ENCODE data around the gene KCNK18. TPM values are rescaled to one million over a fixed set of nuclear protein-coding genes. Genes with fewer than 3 reads are reported as not detected.

The KCNK18 gene
- total RNA-seq, 3 donors from 2014 or later: not detected

- no peak overlapping the region for H3K27ac ChIP-seq
- intact Hi-C loops (cut with DNase I; ENCODE audit: low total_unique reads): no loop called here
- peaks cover 0 to 37% of the 10 kb centered on the region in 2 donors for H3K27me3 ChIP-seq
- H3K9me3 ChIP-seq: no peaks in the 10 kb centered on the region
- no peaks in the 10 kb centered on the region for H3K4me1 ChIP-seq
- no peak for DNase-seq (ENCODE audit: low spot score in 2 of 2)
- no peaks in the 10 kb centered on the region for H3K36me3 ChIP-seq
- no peak overlapping the region for H3K4me3 ChIP-seq
- no peak for TF ChIP-seq POLR2A (IDR thresholded peaks at IDR 0.05)
- TF ChIP-seq, protein P1, sequence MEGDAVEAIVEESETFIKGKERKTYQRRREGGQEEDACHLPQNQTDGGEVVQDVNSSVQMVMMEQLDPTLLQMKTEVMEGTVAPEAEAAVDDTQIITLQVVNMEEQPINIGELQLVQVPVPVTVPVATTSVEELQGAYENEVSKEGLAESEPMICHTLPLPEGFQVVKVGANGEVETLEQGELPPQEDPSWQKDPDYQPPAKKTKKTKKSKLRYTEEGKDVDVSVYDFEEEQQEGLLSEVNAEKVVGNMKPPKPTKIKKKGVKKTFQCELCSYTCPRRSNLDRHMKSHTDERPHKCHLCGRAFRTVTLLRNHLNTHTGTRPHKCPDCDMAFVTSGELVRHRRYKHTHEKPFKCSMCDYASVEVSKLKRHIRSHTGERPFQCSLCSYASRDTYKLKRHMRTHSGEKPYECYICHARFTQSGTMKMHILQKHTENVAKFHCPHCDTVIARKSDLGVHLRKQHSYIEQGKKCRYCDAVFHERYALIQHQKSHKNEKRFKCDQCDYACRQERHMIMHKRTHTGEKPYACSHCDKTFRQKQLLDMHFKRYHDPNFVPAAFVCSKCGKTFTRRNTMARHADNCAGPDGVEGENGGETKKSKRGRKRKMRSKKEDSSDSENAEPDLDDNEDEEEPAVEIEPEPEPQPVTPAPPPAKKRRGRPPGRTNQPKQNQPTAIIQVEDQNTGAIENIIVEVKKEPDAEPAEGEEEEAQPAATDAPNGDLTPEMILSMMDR (IDR thresholded peaks at IDR 0.05): no peak
Measured at GRCh38 chr10:117254338-117254737, 57.0 kb downstream of the KCNK18 start.

- TF ChIP-seq POLR2AphosphoS5 (IDR thresholded peaks at IDR 0.05): no peak
- H3K4me3 ChIP-seq: no peak overlapping the region
- no peak overlapping the region for H3K27ac ChIP-seq
- no peak for DNase-seq (ENCODE audit: low spot score in 2 of 2)
- H3K4me1 ChIP-seq: no peaks in the 10 kb centered on the region
- intact Hi-C loops (cut with DNase I; ENCODE audit: low total_unique reads): no loop called here
- no peaks in the 10 kb centered on the region for H3K9me3 ChIP-seq
- H3K36me3 ChIP-seq: no peaks in the 10 kb centered on the region
- peaks cover 0 to 38% of the 10 kb centered on the region in 2 donors for H3K27me3 ChIP-seq
Measured at GRCh38 chr10:117254774-117255735, 57.8 kb downstream of the KCNK18 start.

DNA sequence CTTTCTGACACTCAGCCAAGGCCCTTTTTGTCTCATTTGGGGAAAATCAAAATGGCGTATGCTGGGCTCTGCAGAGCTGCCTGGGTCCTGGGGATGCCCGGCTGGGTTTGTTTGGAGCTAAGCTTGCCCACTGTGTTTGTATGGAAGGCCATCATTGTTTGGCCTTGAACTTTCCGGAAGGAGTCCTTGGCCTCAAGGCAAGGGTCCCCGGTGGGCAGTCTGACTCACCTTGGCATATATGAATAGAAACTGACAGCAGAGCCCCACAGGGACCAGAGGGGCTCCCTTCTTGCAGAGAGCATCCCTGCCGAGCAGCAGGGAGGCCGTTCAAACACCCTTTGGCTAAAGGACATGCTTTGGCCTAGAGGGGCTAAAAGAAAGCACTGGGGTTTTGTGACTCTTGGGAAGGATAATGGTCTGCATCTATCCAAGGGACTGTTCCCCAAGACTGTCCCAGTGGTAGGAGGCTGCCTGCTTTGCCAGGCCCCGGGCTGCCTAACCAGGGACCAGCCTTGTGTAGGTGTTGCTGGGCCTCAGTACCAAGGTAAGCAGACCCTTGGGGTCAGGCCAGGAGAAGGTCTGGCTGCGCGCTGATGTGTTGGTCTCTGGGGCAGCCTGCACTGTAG lies 58.7 kb downstream of the KCNK18 start:
- TF ChIP-seq, protein P1 (IDR thresholded peaks at IDR 0.05): no peak
- Histone ChIP-seq H3K4me3 (no peak overlapping the region), H3K27ac (no peak overlapping the region), H3K27me3 (peaks cover 0 to 29% of the 10 kb centered on the region in 2 donors), H3K9me3 (no peaks in the 10 kb centered on the region), H3K4me1 (no peaks in the 10 kb centered on the region), H3K36me3 (no peaks in the 10 kb centered on the region)
- DNase-seq (ENCODE audit: low spot score in 2 of 2): no peak
- intact Hi-C loops (cut with DNase I; ENCODE audit: low total_unique reads): no loop called here

DNA sequence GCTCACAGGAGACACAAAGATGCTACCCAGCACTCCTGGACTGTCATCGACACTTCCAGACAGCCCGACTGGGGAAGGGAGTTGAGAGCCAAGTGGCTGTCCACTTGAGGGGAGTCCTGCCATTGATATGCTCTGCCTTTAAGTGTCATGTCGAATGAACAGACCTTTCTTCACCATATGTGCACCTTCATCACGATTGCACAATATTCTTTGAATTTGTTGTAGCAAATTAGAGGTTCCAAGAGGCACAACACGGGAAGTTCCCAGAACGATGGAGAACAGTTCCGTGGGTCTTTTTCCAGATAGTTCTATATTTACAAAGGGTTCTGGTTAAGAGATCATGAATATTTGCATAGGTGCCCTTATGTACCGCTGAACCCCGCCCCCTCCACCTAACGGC lies 59.6 kb downstream of the KCNK18 start:
- no peak for DNase-seq (ENCODE audit: low spot score in 2 of 2)
- Histone ChIP-seq H3K9me3 (no peaks in the 10 kb centered on the region), H3K36me3 (no peaks in the 10 kb centered on the region), H3K27ac (no peak overlapping the region), H3K27me3 (peaks cover 0 to 36% of the 10 kb centered on the region in 2 donors), H3K4me1 (no peaks in the 10 kb centered on the region), H3K4me3 (no peak overlapping the region)
- intact Hi-C loops (cut with DNase I; ENCODE audit: low total_unique reads): no loop called here
- TF ChIP-seq POLR2AphosphoS5 (IDR thresholded peaks at IDR 0.05) (no peak), POLR2A (IDR thresholded peaks at IDR 0.05) (no peak)
- TF ChIP-seq, protein P1 (IDR thresholded peaks at IDR 0.05): no peak

DNA sequence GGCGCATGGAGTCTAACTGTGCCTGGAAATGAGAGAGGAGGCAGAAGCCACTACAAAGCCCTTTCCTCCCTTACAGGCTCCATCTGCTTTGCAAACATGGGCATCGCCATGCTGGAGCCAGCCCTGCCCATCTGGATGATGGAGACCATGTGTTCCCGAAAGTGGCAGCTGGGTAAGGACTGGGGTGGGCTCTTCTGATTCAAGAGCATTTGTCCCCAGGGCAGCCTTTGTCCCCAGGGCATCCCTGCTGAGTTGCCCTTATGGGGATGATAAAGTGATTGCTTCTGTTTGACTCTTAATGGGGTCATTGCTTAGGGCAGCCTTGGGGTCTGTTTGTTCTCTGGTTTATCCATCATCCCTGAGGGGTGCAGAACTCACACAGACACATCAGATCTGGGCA lies 60.4 kb downstream of the KCNK18 start:
- H3K4me1 ChIP-seq: no peaks in the 10 kb centered on the region
- no peak overlapping the region for H3K4me3 ChIP-seq
- no peak for DNase-seq (ENCODE audit: low spot score in 2 of 2)
- H3K27ac ChIP-seq: no peak overlapping the region
- H3K9me3 ChIP-seq: no peaks in the 10 kb centered on the region
- H3K36me3 ChIP-seq: no peaks in the 10 kb centered on the region
- H3K27me3 ChIP-seq: peaks cover 0 to 34% of the 10 kb centered on the region in 2 donors
- intact Hi-C loops (cut with DNase I; ENCODE audit: low total_unique reads): no loop called here
- TF ChIP-seq, protein P1 (IDR thresholded peaks at IDR 0.05): no peak
- TF ChIP-seq POLR2AphosphoS5 (IDR thresholded peaks at IDR 0.05): no peak
- TF ChIP-seq POLR2A (IDR thresholded peaks at IDR 0.05): no peak

Data from breast epithelium (tissue), 4 donors.